GM03348 (cell line): Measurements from ENCODE around the gene LDLRAD4.
"Not testable (repeated sequence)": the region's sequence is repeated elsewhere in the genome, so short reads cannot be mapped to it uniquely, and the experiment has no call there.

Experiments
- DNase-seq: peaks from one replicate; pipeline ENCODE4 v3.0.0; 2012; ENCODE audit warnings: low spot score

Gene LDLRAD4

GRCh38 chr18:13338318-13338717, 119.8 kb downstream of the LDLRAD4 start:
- DNase-seq: no peak

DNA sequence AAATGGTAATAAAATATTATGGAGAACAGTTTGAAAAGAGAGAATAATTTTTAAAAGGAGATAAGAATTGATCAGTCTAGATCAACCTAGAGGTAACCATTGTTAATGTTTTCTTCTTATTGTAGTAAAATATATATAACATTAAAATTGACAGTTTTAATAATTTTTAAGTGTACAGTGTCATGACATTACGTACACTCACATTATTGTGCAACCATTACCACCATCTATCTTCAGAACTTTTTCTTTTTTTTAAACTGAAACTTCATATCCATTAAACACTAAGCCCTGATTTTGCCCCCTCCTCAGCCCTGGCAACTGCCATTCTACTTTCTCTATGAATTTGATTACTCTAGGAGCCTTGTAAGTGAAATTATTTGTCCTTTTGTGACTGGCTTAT, 121.1 kb downstream of the LDLRAD4 start:
- DNase-seq: no peak

GRCh38 chr18:13346449-13346848, 127.9 kb downstream of the LDLRAD4 start:
- not testable (repeated sequence) for DNase-seq

DNA sequence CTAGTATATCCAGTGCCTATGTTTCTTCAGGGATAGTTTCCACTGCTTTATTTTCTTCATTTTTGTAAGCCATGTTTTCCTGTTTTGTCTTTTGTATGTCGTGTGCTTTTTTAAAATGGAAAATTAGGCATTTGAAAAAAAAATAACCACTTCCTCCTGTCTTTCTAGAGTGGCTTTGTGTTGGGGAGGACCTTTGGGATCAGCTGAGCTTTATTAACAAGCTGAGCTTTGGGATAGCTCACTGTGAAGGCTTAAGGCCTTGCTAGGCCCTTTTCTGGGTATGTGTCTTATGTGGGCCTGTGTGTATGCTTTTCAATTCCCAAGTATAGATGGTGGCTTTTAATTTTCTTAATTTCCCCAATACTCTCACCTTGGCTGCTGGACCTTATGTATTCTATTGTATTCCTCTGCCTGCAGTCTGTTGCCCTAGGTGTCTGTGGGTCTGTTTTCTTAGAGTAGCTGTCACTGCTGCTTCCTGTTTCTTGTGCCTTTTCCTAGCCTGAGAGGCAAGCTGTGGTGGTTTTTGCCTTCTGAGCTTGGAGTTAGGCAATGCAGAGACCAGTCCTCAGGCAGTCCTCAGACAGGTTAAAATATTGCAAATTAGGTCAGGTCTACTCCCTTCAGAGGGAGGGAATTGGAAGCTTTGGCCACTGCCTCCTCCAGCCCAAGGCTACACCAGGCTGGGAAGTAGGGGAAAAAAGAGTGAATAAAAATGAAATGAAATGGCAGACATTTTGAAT, 134.7 kb downstream of the LDLRAD4 start:
- no peak for DNase-seq

DNA sequence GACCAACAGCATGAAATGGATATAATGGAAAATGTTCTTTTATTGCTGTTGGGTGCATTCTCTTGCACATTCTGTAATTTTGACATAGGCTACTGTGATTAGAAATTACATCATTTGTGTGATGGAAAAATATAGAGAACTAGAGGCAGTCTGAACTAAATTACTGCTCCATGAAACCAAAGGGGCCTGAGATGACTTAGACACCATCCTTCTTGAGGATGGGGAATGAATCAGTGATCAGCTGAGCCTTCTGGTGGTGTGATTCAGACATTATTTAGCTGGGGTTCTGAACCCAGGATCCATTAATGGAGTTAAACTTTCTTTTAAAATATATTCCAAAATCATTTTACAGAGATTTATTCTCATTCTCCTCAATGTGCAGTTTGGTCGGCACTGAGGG, 135.8 kb downstream of the LDLRAD4 start:
- no peak for DNase-seq

GRCh38 chr18:13356032-13356431, 137.5 kb downstream of the LDLRAD4 start:
- DNase-seq: no peak

GRCh38 chr18:13357289-13357688, 138.7 kb downstream of the LDLRAD4 start:
- no peak for DNase-seq

- DNase-seq: no peak
Observed at GRCh38 chr18:13359210-13359609, 140.7 kb downstream of the LDLRAD4 start.

DNA sequence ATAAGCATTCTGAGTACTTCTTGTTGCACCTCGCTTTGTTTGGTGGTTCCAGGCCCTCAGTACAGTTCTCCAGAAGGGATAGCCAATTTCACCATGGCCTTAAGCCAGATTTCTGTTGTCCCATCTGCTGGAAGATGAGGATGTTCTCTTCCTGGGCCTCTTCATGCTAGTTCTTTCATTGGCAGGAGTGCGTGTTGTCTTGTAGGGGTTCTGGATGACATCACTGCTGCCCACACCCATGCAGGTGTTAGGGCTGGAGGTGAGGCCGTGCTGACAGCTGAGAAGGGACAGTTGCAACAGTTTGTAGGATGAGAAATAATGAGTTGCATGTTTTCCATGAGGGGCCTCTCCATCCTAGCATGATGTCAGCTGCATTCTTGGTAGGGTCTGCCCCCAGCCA, 142.9 kb downstream of the LDLRAD4 start:
- DNase-seq: no peak

DNA sequence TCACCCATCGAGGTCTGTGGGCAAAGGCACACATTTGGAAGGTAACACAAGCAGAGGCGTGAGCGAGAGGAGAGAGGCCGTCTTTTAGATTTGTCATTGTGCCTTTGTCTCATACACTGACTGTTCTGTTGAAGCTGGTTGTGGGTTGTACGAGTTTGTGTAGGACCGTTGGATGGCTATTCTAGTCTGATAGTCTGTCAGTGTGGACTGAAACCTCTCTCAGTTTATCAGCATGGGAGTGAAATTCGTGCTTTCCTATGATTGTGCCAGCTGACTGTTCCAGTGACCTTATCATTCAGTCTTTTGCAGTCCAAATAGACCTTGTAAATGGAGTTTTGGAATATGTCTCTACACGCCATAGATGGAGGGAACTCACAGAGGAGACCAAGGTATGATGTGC, 143.5 kb downstream of the LDLRAD4 start:
- DNase-seq: no peak

DNA sequence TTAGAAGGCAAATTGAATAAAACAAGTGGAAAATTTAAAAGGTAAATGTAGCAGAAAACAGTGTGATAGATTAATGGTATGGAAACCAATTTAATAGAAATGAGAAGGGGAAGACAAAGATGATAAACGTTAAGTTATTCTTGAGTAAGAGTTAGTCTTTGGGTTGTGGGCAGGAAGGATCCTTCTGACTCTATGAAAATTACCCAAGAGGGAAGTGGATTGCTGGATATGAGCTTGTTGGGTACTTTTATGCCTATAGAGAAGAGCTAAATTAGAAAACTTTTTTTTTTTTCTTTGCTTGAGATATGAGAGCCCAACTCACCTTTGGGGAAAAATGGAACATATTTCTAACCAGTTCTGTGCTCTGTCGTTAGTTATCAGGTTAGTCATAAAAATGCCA, 144.0 kb downstream of the LDLRAD4 start:
- no peak for DNase-seq

DNA sequence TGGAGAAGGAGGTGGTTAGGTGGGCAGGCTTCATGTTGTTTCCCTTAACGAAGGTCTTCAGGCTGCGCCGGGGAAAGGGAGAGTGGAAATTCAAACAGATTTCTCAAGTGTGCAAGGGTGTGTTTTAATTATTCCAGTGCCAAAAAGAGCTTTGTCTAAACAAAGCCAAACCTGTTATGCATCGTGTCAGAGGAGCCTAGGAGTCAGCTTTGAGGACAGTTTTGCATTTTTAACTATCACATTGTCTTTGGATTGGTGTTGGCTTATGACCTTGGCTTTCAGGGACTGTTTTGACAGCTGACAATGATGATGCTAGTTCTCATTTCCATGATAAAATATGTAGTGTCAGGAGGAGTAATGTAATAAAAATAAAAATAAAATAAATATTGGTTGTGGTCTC, 144.8 kb downstream of the LDLRAD4 start:
- DNase-seq: no peak

DNA sequence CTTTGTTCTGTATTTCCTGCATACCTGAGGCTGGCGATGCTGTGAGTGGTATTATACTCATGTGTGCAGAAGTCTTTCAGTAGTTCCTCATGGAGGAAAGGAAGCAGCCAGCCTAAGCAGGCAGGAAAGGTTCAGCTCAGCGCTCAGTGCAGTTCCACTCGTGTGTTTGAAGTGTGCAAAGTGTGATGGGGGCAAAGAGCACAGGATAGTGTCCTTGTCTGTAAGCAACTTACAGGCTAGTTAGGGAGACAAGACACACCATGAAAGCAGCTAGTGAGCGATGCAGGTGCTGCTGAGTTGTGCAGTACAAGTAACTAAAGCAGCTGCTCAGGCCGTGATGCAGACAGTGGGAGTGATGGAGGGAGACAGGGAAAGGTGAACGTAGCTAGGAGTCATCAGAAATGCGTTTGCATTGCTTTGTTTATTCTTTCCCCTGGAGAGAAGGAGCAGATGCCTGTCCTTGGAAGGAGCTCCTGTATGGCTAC, 146.2 kb downstream of the LDLRAD4 start:
- DNase-seq: no peak

DNA sequence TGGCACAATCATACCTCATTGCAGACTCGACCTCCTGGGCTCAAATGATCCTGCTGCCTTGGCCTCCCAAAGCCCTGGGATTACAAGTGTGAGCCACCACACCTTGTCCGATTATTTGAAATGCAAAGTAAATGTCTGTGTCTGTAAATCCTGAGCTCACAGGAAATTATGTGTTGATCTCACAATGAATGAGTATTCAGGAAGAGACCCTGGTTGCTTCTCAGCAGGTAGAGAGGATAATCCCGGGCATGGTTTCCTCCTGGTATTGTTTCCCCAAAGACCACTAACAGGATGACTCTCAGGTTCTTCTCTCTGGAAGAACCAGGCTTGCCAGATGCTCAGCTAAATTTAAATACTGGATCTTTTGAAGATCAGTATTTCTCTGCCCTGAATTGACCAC, 147.6 kb downstream of the LDLRAD4 start:
- no peak for DNase-seq

- DNase-seq: no peak
Observed at GRCh38 chr18:13366541-13366940, 148.0 kb downstream of the LDLRAD4 start.

GRCh38 chr18:13366962-13367892, 148.7 kb downstream of the LDLRAD4 start:
- DNase-seq: no peak

GRCh38 chr18:13368080-13368813, 149.7 kb downstream of the LDLRAD4 start:
- no peak for DNase-seq

- no peak for DNase-seq
Observed at GRCh38 chr18:13369353-13369752, 150.8 kb downstream of the LDLRAD4 start.

GRCh38 chr18:13369756-13370510, 151.4 kb downstream of the LDLRAD4 start:
- DNase-seq: peak; percentile 47

GRCh38 chr18:13370995-13371625, 152.6 kb downstream of the LDLRAD4 start:
- no peak for DNase-seq
